Gastrocnemius medialis (tissue), 4 donors: ENCODE data around the gene FNDC3B. TPM values are rescaled to one million over a fixed set of nuclear protein-coding genes. Genes with fewer than 3 reads are reported as not detected.
A peak's percentile ranks its signal among the peaks of the same experiment; 100 is the strongest.
"Not testable (repeated sequence)": the region's sequence is repeated elsewhere in the genome, so short reads cannot be mapped to it uniquely, and the experiment has no call there.

Experiments
- ATAC-seq, 2 donors: fragments of 150-250 bp; one replicate each; pipeline ENCODE4 v1.9.1; 2016
- DNase-seq, 2 donors: peaks; one replicate each; pipeline ENCODE4 v3.0.0-alpha.2; 2019
- H3K27ac ChIP-seq, 4 donors: fragments of 200-600 bp; sonication (generic); 1 replicate in 1 of 4; 2 replicates in 3 of 4; pipeline ENCODE4 v1.5.1; 2016 to 2018; ENCODE audit warnings: mild to moderate bottlenecking in 2 of 4, moderate library complexity in 1 of 4
- H3K27me3 ChIP-seq, 3 donors: fragments of 200-600 bp; sonication (generic) in 2 of 3; 1 replicate in 1 of 3; 2 replicates in 2 of 3; pipeline versions ENCODE4 v1.5.1 to v1.6.0; 2016 to 2019; ENCODE audit warnings: mild to moderate bottlenecking in 1 of 3, moderate library complexity in 1 of 3
- H3K36me3 ChIP-seq, 2 donors: fragments of 200-600 bp; sonication (generic) in 1 of 2; one replicate each; pipeline ENCODE4 v1.5.1; 2017 to 2018
- H3K4me1 ChIP-seq, 2 donors: fragments of 200-600 bp; sonication (generic) in 1 of 2; one replicate each; pipeline ENCODE4 v1.5.1; 2016 to 2017; ENCODE audit warnings: mild to moderate bottlenecking in 2 of 2
- H3K4me3 ChIP-seq, 4 donors: fragments of 200-600 bp; sonication (generic) in 3 of 4; 1 replicate in 1 of 4; 2 replicates in 3 of 4; pipeline ENCODE4 v1.5.1; 2016 to 2019; ENCODE audit warnings: mild to moderate bottlenecking in 2 of 4
- H3K9me3 ChIP-seq, 3 donors: fragments of 200-600 bp; sonication (generic) in 2 of 3; 1 replicate in 1 of 3; 2 replicates in 2 of 3; pipeline ENCODE4 v1.5.1; 2016 to 2019
- POLR2A ChIP-seq, 2 donors: fragments of 450-650 bp; IDR thresholded peaks; one replicate each; pipeline ENCODE4 v1.6.1; 2017; ENCODE audit warnings: antibody characterized with exemption in 2 of 2, mild to moderate bottlenecking in 2 of 2, moderate library complexity in 2 of 2
- in situ Hi-C, 4 donors: fragments of 200-750 bp; cut with MboI; loops; one replicate each; pipeline versions ENCODE4 v1.15.0 to v1.8.0; 2017; ENCODE audit warnings: low sequenced_read_pairs in 4 of 4
- intact Hi-C: fragments of 100-400 bp; cut with DNase I; formaldehyde crosslinking; loops from one replicate; pipeline ENCODE4 v1.15.1; 2023; ENCODE audit warnings: low total_unique reads
- total RNA-seq, 4 donors: library from RNA; depleted of rRNA; stranded (reverse); fragments of >200 nt; gene quantifications; one replicate each; pipeline versions ENCODE4 v1.1.0 to v1.2.3, GENCODE V29; 2016
- TF ChIP-seq, protein P1 (sequence below), 5 experiments: fragments of 450-650 bp in 3 of 5; fragments of 200-600 bp in 2 of 5; sonication (generic) in 2 of 5; IDR thresholded peaks in 4 of 5; conservative IDR thresholded peaks in 1 of 5; 1 replicate in 4 of 5; 2 replicates in 1 of 5; pipeline ENCODE4 v1.5.1; 2016 to 2019; ENCODE audit warnings: antibody characterized with exemption in 5 of 5, mild to moderate bottlenecking in 3 of 5, moderate library complexity in 3 of 5

FNDC3B gene
- 100 to 1,000 TPM in 1 of 4 donors, 10 to 100 TPM in 3; 42.5 to 110 (median 74.2) TPM for total RNA-seq

DNA sequence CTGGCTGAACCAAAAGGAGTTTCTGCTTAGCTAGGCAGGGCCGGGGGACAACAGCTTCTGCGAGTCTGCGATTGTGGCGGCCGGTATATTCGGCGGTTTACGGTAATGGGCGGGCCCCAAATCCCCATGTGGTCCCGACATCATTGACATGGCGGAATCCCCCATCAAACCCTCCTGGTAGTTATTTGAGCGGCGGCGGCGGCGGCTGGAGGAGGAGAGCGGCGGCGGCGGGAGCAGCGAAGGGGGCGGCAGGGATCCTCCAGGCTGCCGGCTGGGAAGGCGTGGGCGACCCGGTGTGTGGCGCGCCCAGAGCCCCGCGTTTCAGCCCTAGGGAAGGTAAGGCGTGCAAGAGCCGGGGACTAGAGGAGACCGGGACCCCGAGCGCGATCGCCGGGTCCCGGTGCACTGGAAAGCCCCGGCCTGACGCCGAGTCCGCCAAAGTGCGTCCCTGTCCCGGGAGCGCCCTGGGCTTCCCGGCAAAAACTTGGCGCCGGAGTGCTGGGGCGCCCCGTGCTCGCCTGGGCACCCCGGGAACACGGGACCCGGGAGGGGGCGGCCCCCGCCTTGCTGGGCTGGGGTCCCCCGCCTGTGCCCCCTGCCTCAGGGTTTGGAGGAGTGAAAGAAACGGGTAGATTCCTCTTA, at the start of gene FNDC3B:
TSS of gene FNDC3B (plus strand) at position 143 of the 642 bp plus-strand sequence. CDS start 72,902 bp downstream, outside the sequence.
- TF ChIP-seq, protein P1, sequence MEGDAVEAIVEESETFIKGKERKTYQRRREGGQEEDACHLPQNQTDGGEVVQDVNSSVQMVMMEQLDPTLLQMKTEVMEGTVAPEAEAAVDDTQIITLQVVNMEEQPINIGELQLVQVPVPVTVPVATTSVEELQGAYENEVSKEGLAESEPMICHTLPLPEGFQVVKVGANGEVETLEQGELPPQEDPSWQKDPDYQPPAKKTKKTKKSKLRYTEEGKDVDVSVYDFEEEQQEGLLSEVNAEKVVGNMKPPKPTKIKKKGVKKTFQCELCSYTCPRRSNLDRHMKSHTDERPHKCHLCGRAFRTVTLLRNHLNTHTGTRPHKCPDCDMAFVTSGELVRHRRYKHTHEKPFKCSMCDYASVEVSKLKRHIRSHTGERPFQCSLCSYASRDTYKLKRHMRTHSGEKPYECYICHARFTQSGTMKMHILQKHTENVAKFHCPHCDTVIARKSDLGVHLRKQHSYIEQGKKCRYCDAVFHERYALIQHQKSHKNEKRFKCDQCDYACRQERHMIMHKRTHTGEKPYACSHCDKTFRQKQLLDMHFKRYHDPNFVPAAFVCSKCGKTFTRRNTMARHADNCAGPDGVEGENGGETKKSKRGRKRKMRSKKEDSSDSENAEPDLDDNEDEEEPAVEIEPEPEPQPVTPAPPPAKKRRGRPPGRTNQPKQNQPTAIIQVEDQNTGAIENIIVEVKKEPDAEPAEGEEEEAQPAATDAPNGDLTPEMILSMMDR (IDR thresholded peaks at IDR 0.05 in 4 of 5, conservative IDR thresholded peaks at IDR 0.05 in 1 of 5) = no peak
- peak; percentile 87 to 99 for TF ChIP-seq POLR2A (IDR thresholded peaks at IDR 0.05)
- peak; percentile 92 for DNase-seq
- ATAC-seq = peak; percentile 84 to 85
- Histone ChIP-seq H3K27me3 (no peaks in the 10 kb centered on the region), H3K27ac (peak within 1 kb of the TSS; percentile 99 to 100 (median 99)), H3K36me3 (no peaks in the 10 kb centered on the region), H3K4me1 (peaks cover 27 to 35% of the 10 kb centered on the region in 2 donors), H3K4me3 (peak within 1 kb of the TSS; percentile 94 to 100 (median 98)), H3K9me3 (no peaks in the 10 kb centered on the region)
- in situ Hi-C loops (loop anchor here (10.0 to 25.0 kb wide), 4 partner anchors 273 to 448 kb away; no protein-coding TSS in a partner anchor), intact Hi-C loops (loop anchor here (2.0 to 10.0 kb wide), 8 partner anchors 35 to 435 kb away; no protein-coding TSS in a partner anchor)

DNA sequence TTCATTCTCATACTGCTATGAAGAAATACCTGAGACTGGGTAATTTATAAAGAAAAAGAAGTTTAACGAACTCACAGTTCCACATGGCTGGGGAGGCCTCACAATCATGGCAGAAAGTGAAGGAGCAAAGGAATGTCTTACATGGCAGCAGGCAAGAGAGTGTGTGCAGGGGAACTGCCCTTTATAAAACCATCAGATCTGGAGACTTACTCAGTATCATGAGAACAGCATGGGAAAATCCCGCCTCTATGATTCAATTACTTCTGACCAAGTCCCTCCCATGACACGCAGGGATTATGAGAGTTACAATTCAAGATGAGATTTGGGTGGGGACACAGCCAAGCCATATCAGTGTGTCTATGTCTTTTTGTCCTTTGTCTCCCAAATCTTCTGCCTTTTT, 49.1 kb upstream of the FNDC3B start:
- H3K9me3 ChIP-seq, H3K4me3 ChIP-seq, intact Hi-C loops, in situ Hi-C loops, H3K36me3 ChIP-seq, DNase-seq, H3K27me3 ChIP-seq, H3K4me1 ChIP-seq, ATAC-seq, H3K27ac ChIP-seq: not testable (repeated sequence)

GRCh38 chr3:171991166-171991565, 48.2 kb upstream of the FNDC3B start:
- DNase-seq (no peak), ATAC-seq (no peak)
- Histone ChIP-seq H3K27ac (no peak overlapping the region), H3K36me3 (no peaks in the 10 kb centered on the region), H3K27me3 (no peaks in the 10 kb centered on the region), H3K9me3 (no peaks in the 10 kb centered on the region), H3K4me3 (no peak overlapping the region), H3K4me1 (no peaks in the 10 kb centered on the region)
- intact Hi-C loops = no loop called here
- in situ Hi-C loops = no loop called here
- TF ChIP-seq POLR2A (IDR thresholded peaks at IDR 0.05) = no peak
- TF ChIP-seq, protein P1 (IDR thresholded peaks at IDR 0.05 in 4 of 5, conservative IDR thresholded peaks at IDR 0.05 in 1 of 5) = no peak

GRCh38 chr3:171994646-171995428, 44.5 kb upstream of the FNDC3B start:
- TF ChIP-seq, protein P1 (IDR thresholded peaks at IDR 0.05 in 4 of 5, conservative IDR thresholded peaks at IDR 0.05 in 1 of 5) = no peak
- no peak for TF ChIP-seq POLR2A (IDR thresholded peaks at IDR 0.05)
- H3K4me1 ChIP-seq = no peaks in the 10 kb centered on the region
- in situ Hi-C loops (no loop called here), intact Hi-C loops (no loop called here)
- no peaks in the 10 kb centered on the region for H3K36me3 ChIP-seq
- H3K9me3 ChIP-seq = no peaks in the 10 kb centered on the region
- no peaks in the 10 kb centered on the region for H3K27me3 ChIP-seq
- DNase-seq (no peak), ATAC-seq (no peak)
- no peak overlapping the region for H3K27ac ChIP-seq
- H3K4me3 ChIP-seq = no peak overlapping the region

DNA sequence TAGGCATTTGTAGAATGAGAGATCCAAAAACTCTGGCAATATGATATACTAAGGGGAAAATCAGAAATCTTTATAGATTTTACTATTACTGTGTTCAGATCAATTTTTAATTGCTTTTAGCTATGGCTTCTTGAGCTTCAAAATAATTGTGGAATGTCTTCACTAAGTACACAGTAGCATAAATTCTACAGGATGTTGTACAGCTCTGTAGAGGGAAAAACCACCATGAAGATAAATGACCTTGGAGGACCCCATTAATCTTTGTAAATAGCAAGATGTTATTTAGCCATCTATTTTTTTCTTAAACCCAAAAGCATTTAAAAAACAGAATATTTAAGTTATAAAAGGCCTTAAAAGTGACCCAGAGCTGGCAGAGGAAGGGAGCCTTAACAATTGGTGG, 43.9 kb upstream of the FNDC3B start:
- H3K9me3 ChIP-seq = no peaks in the 10 kb centered on the region
- no peaks in the 10 kb centered on the region for H3K4me1 ChIP-seq
- H3K27me3 ChIP-seq = no peaks in the 10 kb centered on the region
- no peak overlapping the region for H3K27ac ChIP-seq
- in situ Hi-C loops (no loop called here), intact Hi-C loops (no loop called here)
- TF ChIP-seq, protein P1 (IDR thresholded peaks at IDR 0.05 in 4 of 5, conservative IDR thresholded peaks at IDR 0.05 in 1 of 5) = no peak
- no peak for TF ChIP-seq POLR2A (IDR thresholded peaks at IDR 0.05)
- no peak for DNase-seq
- no peak for ATAC-seq
- no peaks in the 10 kb centered on the region for H3K36me3 ChIP-seq
- no peak overlapping the region for H3K4me3 ChIP-seq
